Mesendoderm (in vitro differentiated cells): ENCODE measurements around the gene ENOX2.
A peak's percentile ranks its signal among the peaks of the same experiment; 100 is the strongest.

Source experiments
- DNase-seq: peaks from one replicate; pipeline ENCODE4 v3.0.0; 2013
- H2AK5ac ChIP-seq: 2 replicates; pipeline ENCODE4 v1.6.1; 2013; ENCODE audit warnings: low read length, inconsistent platforms
- H2BK120ac ChIP-seq: 2 replicates; pipeline ENCODE4 v1.6.1; 2013; ENCODE audit warnings: low read depth, mild to moderate bottlenecking, low read length, moderate library complexity, mixed read lengths
- H2BK15ac ChIP-seq: replicated peaks from 2 replicates; pipeline ENCODE4 v1.6.1; 2013; ENCODE audit warnings: low read depth, mild to moderate bottlenecking, moderate library complexity
- H2BK5ac ChIP-seq: 2 replicates; pipeline ENCODE4 v1.6.1; 2013; ENCODE audit warnings: low read length, inconsistent platforms
- H3K18ac ChIP-seq: 2 replicates; pipeline ENCODE4 v1.6.1; 2013; ENCODE audit warnings: mild to moderate bottlenecking, low read length, mixed read lengths
- H3K23ac ChIP-seq: one replicate; pipeline ENCODE4 v1.6.1; 2013; ENCODE audit warnings: low read length
- H3K27ac ChIP-seq: 2 replicates; pipeline ENCODE4 v1.5.1; 2013; ENCODE audit warnings: low read depth, mild to moderate bottlenecking, inconsistent platforms, low read length, moderate library complexity
- H3K27me3 ChIP-seq: 2 replicates; pipeline ENCODE4 v1.6.1; 2013; ENCODE audit warnings: low read length, control low read depth, mild to moderate bottlenecking, inconsistent platforms; ENCODE audit not compliant: insufficient read depth, poor library complexity
- H3K36me3 ChIP-seq: 2 replicates; pipeline ENCODE4 v1.6.1; 2013; ENCODE audit warnings: low read length, inconsistent platforms; ENCODE audit not compliant: control insufficient read depth, insufficient read depth
- H3K4ac ChIP-seq: one replicate; pipeline ENCODE4 v1.6.1; 2013; ENCODE audit warnings: low read depth, mild to moderate bottlenecking, low read length, moderate library complexity
- H3K4me1 ChIP-seq: 2 replicates; pipeline ENCODE4 v1.6.1; 2013; ENCODE audit warnings: low read depth, low read length, inconsistent platforms; ENCODE audit not compliant: control insufficient read depth
- H3K4me2 ChIP-seq: 2 replicates; pipeline ENCODE4 v1.6.1; 2013; ENCODE audit warnings: low read length
- H3K4me3 ChIP-seq: 2 replicates; pipeline ENCODE4 v1.5.1; 2013; ENCODE audit warnings: mild to moderate bottlenecking, low read length
- H3K56ac ChIP-seq: one replicate; pipeline ENCODE4 v1.6.1; 2013; ENCODE audit warnings: low read length
- H3K79me1 ChIP-seq: 2 replicates; pipeline ENCODE4 v1.6.1; 2013; ENCODE audit warnings: low read length, inconsistent platforms
- H3K79me2 ChIP-seq: 2 replicates; pipeline ENCODE4 v1.6.1; 2013; ENCODE audit warnings: mild to moderate bottlenecking, low read length; ENCODE audit not compliant: control insufficient read depth, insufficient read depth
- H3K9ac ChIP-seq: 2 replicates; pipeline ENCODE4 v1.6.1; 2013; ENCODE audit warnings: low read length, inconsistent platforms
- H4K5ac ChIP-seq: one replicate; pipeline ENCODE4 v1.6.1; 2013; ENCODE audit warnings: low read length
- H4K8ac ChIP-seq: one replicate; pipeline ENCODE4 v1.6.1; 2013; ENCODE audit warnings: low read depth, mild to moderate bottlenecking, control low read depth, low read length, moderate library complexity
- WGBS: extraction: QIAGEN DNeasy Blood & Tissue Kit; methylation state at CpG from one replicate; pipeline ENCODE4 v1.1.7; 2013; ENCODE audit warnings: low lambda C conversion rate, missing lambda C conversion rate; ENCODE audit not compliant: insufficient coverage; ENCODE audit errors: extremely low coverage; 5-methylcytosine and 5-hydroxymethylcytosine counted together

The ENOX2 gene

GRCh38 chrX:130702867-130703707, 199.9 kb downstream of the ENOX2 start:
- Histone ChIP-seq H3K4me3 (no peak overlapping the region), H3K9ac (no peak overlapping the region), H3K4ac (no peak overlapping the region), H3K79me2 (no peaks in the 10 kb centered on the region), H3K18ac (no peak overlapping the region), H3K79me1 (no peaks in the 10 kb centered on the region), H3K36me3 (no peaks in the 10 kb centered on the region), H3K4me2 (no peak overlapping the region), H4K5ac (no peak overlapping the region), H3K4me1 (no peaks in the 10 kb centered on the region), H2AK5ac (no peak overlapping the region), H2BK5ac (no peak overlapping the region), H3K23ac (no peak overlapping the region), H3K27ac (no peak overlapping the region), H4K8ac (no peak overlapping the region), H2BK120ac (no peak overlapping the region), H3K27me3 (no peaks in the 10 kb centered on the region), H3K56ac (no peak overlapping the region), H2BK15ac (no peak overlapping the region)
- no peak for DNase-seq
- no CpG with 5 or more reads among the region's 6 CpGs for WGBS

GRCh38 chrX:130700629-130701028, 202.4 kb downstream of the ENOX2 start:
- H3K9ac ChIP-seq = no peak overlapping the region
- H3K79me1 ChIP-seq = no peaks in the 10 kb centered on the region
- H3K4me3 ChIP-seq = no peak overlapping the region
- no peak overlapping the region for H3K23ac ChIP-seq
- no peak overlapping the region for H2AK5ac ChIP-seq
- no peaks in the 10 kb centered on the region for H3K27me3 ChIP-seq
- no peak overlapping the region for H2BK5ac ChIP-seq
- no peak overlapping the region for H3K18ac ChIP-seq
- H3K56ac ChIP-seq = no peak overlapping the region
- no peak overlapping the region for H2BK120ac ChIP-seq
- H4K5ac ChIP-seq = no peak overlapping the region
- H3K4me1 ChIP-seq = no peaks in the 10 kb centered on the region
- H3K79me2 ChIP-seq = no peaks in the 10 kb centered on the region
- DNase-seq = no peak
- no peaks in the 10 kb centered on the region for H3K36me3 ChIP-seq
- no peak overlapping the region for H3K27ac ChIP-seq
- no peak overlapping the region for H4K8ac ChIP-seq
- H3K4me2 ChIP-seq = no peak overlapping the region
- no peak overlapping the region for H3K4ac ChIP-seq
- H2BK15ac ChIP-seq = no peak overlapping the region

- H3K27me3 ChIP-seq = no peaks in the 10 kb centered on the region
- no peak overlapping the region for H2BK15ac ChIP-seq
- H4K5ac ChIP-seq = no peak overlapping the region
- no peak overlapping the region for H4K8ac ChIP-seq
- H2BK5ac ChIP-seq = no peak overlapping the region
- no peak overlapping the region for H3K18ac ChIP-seq
- no peak overlapping the region for H2AK5ac ChIP-seq
- no peaks in the 10 kb centered on the region for H3K36me3 ChIP-seq
- H3K27ac ChIP-seq = no peak overlapping the region
- no peak overlapping the region for H3K4ac ChIP-seq
- H3K79me2 ChIP-seq = no peaks in the 10 kb centered on the region
- no peaks in the 10 kb centered on the region for H3K4me1 ChIP-seq
- H3K79me1 ChIP-seq = no peaks in the 10 kb centered on the region
- H3K56ac ChIP-seq = no peak overlapping the region
- no peak overlapping the region for H3K4me3 ChIP-seq
- H3K9ac ChIP-seq = no peak overlapping the region
- no peak overlapping the region for H2BK120ac ChIP-seq
- H3K23ac ChIP-seq = no peak overlapping the region
- DNase-seq = no peak
- no CpG with 5 or more reads among the region's 3 CpGs for WGBS
- H3K4me2 ChIP-seq = no peak overlapping the region
Measured at GRCh38 chrX:130699618-130700017, 203.4 kb downstream of the ENOX2 start.

GRCh38 chrX:130696542-130696941, 206.5 kb downstream of the ENOX2 start:
- H4K5ac ChIP-seq = no peak overlapping the region
- no peak overlapping the region for H3K18ac ChIP-seq
- no peaks in the 10 kb centered on the region for H3K27me3 ChIP-seq
- no peaks in the 10 kb centered on the region for H3K36me3 ChIP-seq
- H3K23ac ChIP-seq = no peak overlapping the region
- H2BK15ac ChIP-seq = no peak overlapping the region
- H3K4me2 ChIP-seq = no peak overlapping the region
- WGBS = no CpG with 5 or more reads among the region's 1 CpG
- no peak overlapping the region for H3K4ac ChIP-seq
- H3K56ac ChIP-seq = no peak overlapping the region
- H3K79me2 ChIP-seq = no peaks in the 10 kb centered on the region
- H2BK5ac ChIP-seq = no peak overlapping the region
- no peak overlapping the region for H2BK120ac ChIP-seq
- no peak overlapping the region for H3K4me3 ChIP-seq
- no peak for DNase-seq
- H3K9ac ChIP-seq = no peak overlapping the region
- H4K8ac ChIP-seq = no peak overlapping the region
- H3K79me1 ChIP-seq = no peaks in the 10 kb centered on the region
- H3K27ac ChIP-seq = no peak overlapping the region
- no peak overlapping the region for H2AK5ac ChIP-seq
- H3K4me1 ChIP-seq = no peaks in the 10 kb centered on the region

DNA sequence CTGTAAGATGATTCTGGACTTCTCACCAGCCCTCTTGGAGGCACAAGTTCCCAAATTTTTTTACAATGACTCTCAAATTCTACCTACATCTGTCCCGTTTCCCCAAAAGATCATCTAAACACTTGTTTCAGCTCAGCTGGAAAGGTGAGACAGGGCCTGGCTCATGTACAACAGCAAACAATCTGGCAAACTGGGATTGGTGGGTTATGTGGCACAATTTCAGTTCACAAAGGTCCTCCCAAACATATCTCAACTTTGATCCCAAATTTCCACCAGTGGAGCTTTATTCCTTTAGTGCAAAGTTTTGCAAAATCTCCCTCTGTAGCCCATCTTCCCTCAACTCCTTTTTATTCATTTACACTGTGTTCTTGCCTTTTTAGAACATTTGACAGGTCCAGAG, 207.1 kb downstream of the ENOX2 start:
- H3K4me3 ChIP-seq = no peak overlapping the region
- H3K56ac ChIP-seq = no peak overlapping the region
- no peak overlapping the region for H3K23ac ChIP-seq
- H2BK5ac ChIP-seq = no peak overlapping the region
- no peak overlapping the region for H2AK5ac ChIP-seq
- H4K5ac ChIP-seq = no peak overlapping the region
- DNase-seq = no peak
- no peak overlapping the region for H3K27ac ChIP-seq
- no peaks in the 10 kb centered on the region for H3K27me3 ChIP-seq
- no CpG with 5 or more reads among the region's 1 CpG for WGBS
- H3K9ac ChIP-seq = no peak overlapping the region
- H3K79me1 ChIP-seq = no peaks in the 10 kb centered on the region
- no peak overlapping the region for H4K8ac ChIP-seq
- no peaks in the 10 kb centered on the region for H3K4me1 ChIP-seq
- H3K18ac ChIP-seq = no peak overlapping the region
- H3K36me3 ChIP-seq = no peaks in the 10 kb centered on the region
- no peak overlapping the region for H3K4ac ChIP-seq
- H2BK120ac ChIP-seq = no peak overlapping the region
- no peak overlapping the region for H2BK15ac ChIP-seq
- no peaks in the 10 kb centered on the region for H3K79me2 ChIP-seq
- H3K4me2 ChIP-seq = no peak overlapping the region

GRCh38 chrX:130694983-130695382, 208.0 kb downstream of the ENOX2 start:
- Histone ChIP-seq H3K9ac (no peak overlapping the region), H3K36me3 (no peaks in the 10 kb centered on the region), H3K27me3 (no peaks in the 10 kb centered on the region), H3K4me1 (no peaks in the 10 kb centered on the region), H3K79me2 (no peaks in the 10 kb centered on the region), H3K18ac (no peak overlapping the region), H3K56ac (no peak overlapping the region), H3K4me3 (no peak overlapping the region), H2BK15ac (no peak overlapping the region), H4K8ac (no peak overlapping the region), H3K4ac (no peak overlapping the region), H4K5ac (no peak overlapping the region), H2BK120ac (no peak overlapping the region), H3K4me2 (no peak overlapping the region), H3K79me1 (no peaks in the 10 kb centered on the region), H3K23ac (no peak overlapping the region), H3K27ac (no peak overlapping the region), H2BK5ac (no peak overlapping the region), H2AK5ac (no peak overlapping the region)
- WGBS = no CpG with 5 or more reads among the region's 2 CpGs
- DNase-seq = peak; percentile 24
